ENCODE results near the gene PSMD2.
A peak's percentile ranks its signal among the peaks of the same experiment; 100 is the strongest.

PSMD2 gene

GRCh38 chr3:184315871-184316661 lies 17.0 kb downstream of the PSMD2 start:
- no peak for DNase-seq (ENCODE audit: low read depth in 4 of 4, low spot score in 1 of 4)

GRCh38 chr3:184316792-184317191 lies 17.8 kb downstream of the PSMD2 start:
- no peak for DNase-seq (ENCODE audit: low read depth in 4 of 4, low spot score in 1 of 4)

- no peak for DNase-seq (ENCODE audit: low read depth in 4 of 4, low spot score in 1 of 4)
Observed at GRCh38 chr3:184317201-184317600, 18.2 kb downstream of the PSMD2 start.

- DNase-seq (ENCODE audit: low read depth in 4 of 4, low spot score in 1 of 4) = peak in 2 of 4 experiments; percentile 34 to 52
Observed at GRCh38 chr3:184320104-184320445, 21.0 kb downstream of the PSMD2 start.

GRCh38 chr3:184321666-184322065 lies 22.6 kb downstream of the PSMD2 start:
- DNase-seq (ENCODE audit: low read depth in 4 of 4, low spot score in 1 of 4) = no peak

- no peak for DNase-seq (ENCODE audit: low read depth in 4 of 4, low spot score in 1 of 4)
Observed at GRCh38 chr3:184322731-184323487, 23.9 kb downstream of the PSMD2 start.

- no peak for DNase-seq (ENCODE audit: low read depth in 4 of 4, low spot score in 1 of 4)
Observed at GRCh38 chr3:184323696-184324095, 24.7 kb downstream of the PSMD2 start.

GRCh38 chr3:184325269-184325668 lies 26.2 kb downstream of the PSMD2 start:
- DNase-seq (ENCODE audit: low read depth in 4 of 4, low spot score in 1 of 4) = no peak

GRCh38 chr3:184325715-184326369 lies 26.8 kb downstream of the PSMD2 start:
- peak in 1 of 4 experiments; percentile 28 for DNase-seq (ENCODE audit: low read depth in 4 of 4, low spot score in 1 of 4)

- no peak for DNase-seq (ENCODE audit: low read depth in 4 of 4, low spot score in 1 of 4)
Observed at GRCh38 chr3:184327171-184327570, 28.1 kb downstream of the PSMD2 start.

GRCh38 chr3:184328516-184328915 lies 29.5 kb downstream of the PSMD2 start:
- DNase-seq (ENCODE audit: low read depth in 4 of 4, low spot score in 1 of 4) = no peak

- DNase-seq (ENCODE audit: low read depth in 4 of 4, low spot score in 1 of 4) = no peak
Observed at GRCh38 chr3:184332370-184333090, 33.5 kb downstream of the PSMD2 start.

- DNase-seq (ENCODE audit: low read depth in 4 of 4, low spot score in 1 of 4) = no peak
Observed at GRCh38 chr3:184333190-184333589, 34.1 kb downstream of the PSMD2 start.

- no peak for DNase-seq (ENCODE audit: low read depth in 4 of 4, low spot score in 1 of 4)
Observed at GRCh38 chr3:184333700-184334099, 34.7 kb downstream of the PSMD2 start.

GRCh38 chr3:184334470-184335158 lies 35.6 kb downstream of the PSMD2 start:
- no peak for DNase-seq (ENCODE audit: low read depth in 4 of 4, low spot score in 1 of 4)

GRCh38 chr3:184335291-184335660 lies 36.2 kb downstream of the PSMD2 start:
- DNase-seq (ENCODE audit: low read depth in 4 of 4, low spot score in 1 of 4) = no peak

GRCh38 chr3:184335661-184336546 lies 36.9 kb downstream of the PSMD2 start:
- peak; percentile 79 to 87 (median 82) for DNase-seq (ENCODE audit: low read depth in 4 of 4, low spot score in 1 of 4)

- no peak for DNase-seq (ENCODE audit: low read depth in 4 of 4, low spot score in 1 of 4)
Observed at GRCh38 chr3:184336547-184337398, 37.7 kb downstream of the PSMD2 start.

GRCh38 chr3:184337399-184337714 lies 38.3 kb downstream of the PSMD2 start, which contains the start of gene FAM131A:
TSS of gene FAM131A (plus strand) at chr3:184337600. CDS start at chr3:184337631, 31 bp downstream.
- no peak for DNase-seq (ENCODE audit: low read depth in 4 of 4, low spot score in 1 of 4)
